IMR-90 (cell line): Measurements from ENCODE around the gene FAM110A. TPM values are rescaled to one million over a fixed set of nuclear protein-coding genes. Genes with fewer than 3 reads are reported as not detected.

Experiments used
- ATAC-seq: fragments of 200-7000 bp; cut with Tn5 transposase; 2 replicates; pipeline ENCODE4 v1.9.1; 2020; ENCODE audit warnings: low read depth, mild to moderate bottlenecking, moderate library complexity
- BruUV-seq: library from RNA; stranded (reverse); fragments of 400-500 nt; replicated peaks from 2 replicates; lab custom pipeline; 2021; lab: Mats Ljungman, UMichigan
- CTCF ChIA-PET: fragments of 300-600 bp; formaldehyde crosslinking; extraction: SDS; loops from one replicate; lab custom pipeline; 2021; ENCODE audit warnings: antibody characterized with exemption; lab: Yijun Ruan, JAX
- POLR2A ChIA-PET: fragments of 300-600 bp; sonication (Branson Sonifier 250); formaldehyde crosslinking; loops from one replicate; lab custom pipeline; 2022; ENCODE audit warnings: antibody characterized with exemption; ENCODE audit not compliant: unreplicated experiment; lab: Charles Lee
- DNase-seq: peaks from one replicate; pipeline ENCODE4 v3.0.0; 2013
- H2AFZ ChIP-seq: replicated peaks from 2 replicates; pipeline ENCODE3; 2013; ENCODE audit warnings: low read length, mild to moderate bottlenecking; ENCODE audit not compliant: poor library complexity
- H2AK5ac ChIP-seq: 2 replicates; pipeline ENCODE4 v1.6.1; 2013; ENCODE audit warnings: low read depth, low read length, inconsistent platforms
- H2AK9ac ChIP-seq: replicated peaks from 2 replicates; pipeline ENCODE3; 2013; ENCODE audit warnings: mild to moderate bottlenecking, low read depth, low read length, moderate library complexity; ENCODE audit not compliant: poor library complexity
- H2BK120ac ChIP-seq: 2 replicates; pipeline ENCODE4 v1.6.1; 2013; ENCODE audit warnings: low read depth, low read length, inconsistent platforms
- H2BK15ac ChIP-seq: 3 replicates; pipeline ENCODE4 v1.6.1; 2013; ENCODE audit warnings: low read depth, low read length, inconsistent platforms
- H2BK20ac ChIP-seq: 2 replicates; pipeline ENCODE4 v1.6.1; 2013; ENCODE audit warnings: low read depth, mild to moderate bottlenecking, inconsistent platforms, low read length, moderate library complexity
- H2BK5ac ChIP-seq: 2 replicates; pipeline ENCODE4 v1.6.1; 2013; ENCODE audit warnings: mild to moderate bottlenecking, low read depth, low read length, inconsistent platforms; ENCODE audit not compliant: poor library complexity, severe bottlenecking
- H3K14ac ChIP-seq: replicated peaks from 2 replicates; pipeline ENCODE4 v1.6.1; 2013; ENCODE audit warnings: low read depth, low read length, inconsistent platforms
- H3K18ac ChIP-seq: 2 replicates; pipeline ENCODE4 v1.6.1; 2013; ENCODE audit warnings: low read depth, low read length, control low read depth
- H3K23ac ChIP-seq: 2 replicates; pipeline ENCODE4 v1.6.1; 2013; ENCODE audit warnings: low read depth, low read length, inconsistent platforms
- H3K27ac ChIP-seq: 2 replicates; pipeline ENCODE4 v1.5.1; 2013; ENCODE audit warnings: mild to moderate bottlenecking, control low read depth, low read length; ENCODE audit not compliant: insufficient read depth
- H3K27me3 ChIP-seq: 2 replicates; pipeline ENCODE4 v1.6.1; 2013; ENCODE audit warnings: low read length; ENCODE audit not compliant: control insufficient read depth, insufficient read depth
- H3K36me3 ChIP-seq: 2 replicates; pipeline ENCODE4 v1.6.1; 2013; ENCODE audit warnings: low read length, mixed read lengths; ENCODE audit not compliant: control insufficient read depth, insufficient read depth
- H3K4ac ChIP-seq: 2 replicates; pipeline ENCODE4 v1.6.1; 2013; ENCODE audit warnings: low read depth, low read length, inconsistent platforms
- H3K4me1 ChIP-seq: 2 replicates; pipeline ENCODE4 v1.6.1; 2013; ENCODE audit warnings: low read length, mixed read lengths; ENCODE audit not compliant: control insufficient read depth, insufficient read depth
- H3K4me2 ChIP-seq: 2 replicates; pipeline ENCODE4 v1.6.1; 2013; ENCODE audit warnings: low read depth, mild to moderate bottlenecking, control low read depth, low read length, moderate library complexity
- H3K4me3 ChIP-seq: 2 replicates; pipeline ENCODE4 v1.5.1; 2013; ENCODE audit warnings: low read depth, mild to moderate bottlenecking, control low read depth, low read length, moderate library complexity; ENCODE audit not compliant: insufficient read depth
- H3K56ac ChIP-seq: 2 replicates; pipeline ENCODE4 v1.6.1; 2013; ENCODE audit warnings: low read length, inconsistent platforms; ENCODE audit not compliant: insufficient read depth; ENCODE audit errors: extremely low read depth
- H3K79me1 ChIP-seq, 2 experiments: 2 replicates each; pipeline ENCODE4 v1.6.1; 2013; ENCODE audit warnings: low read length in 2 of 2, inconsistent platforms in 1 of 2, low read depth in 1 of 2
- H3K9ac ChIP-seq: 2 replicates; pipeline ENCODE4 v1.6.1; 2013; ENCODE audit warnings: low read depth, low read length, control low read depth
- H3K9me1 ChIP-seq: 2 replicates; pipeline ENCODE4 v1.6.1; 2013; ENCODE audit warnings: low read length, inconsistent platforms; ENCODE audit not compliant: insufficient read depth
- H3K9me3 ChIP-seq: 2 replicates; pipeline ENCODE4 v1.6.1; 2013; ENCODE audit warnings: low read length; ENCODE audit not compliant: control insufficient read depth, insufficient read depth
- H4K20me1 ChIP-seq: 2 replicates; pipeline ENCODE4 v1.6.1; 2013; ENCODE audit warnings: low read length, inconsistent platforms; ENCODE audit not compliant: insufficient read depth
- H4K5ac ChIP-seq: 2 replicates; pipeline ENCODE4 v1.6.1; 2013; ENCODE audit warnings: mild to moderate bottlenecking, low read depth, low read length, control low read depth
- H4K8ac ChIP-seq, 2 experiments: 2 replicates each; pipeline ENCODE4 v1.6.1; 2013; ENCODE audit warnings: low read depth in 2 of 2, low read length in 2 of 2, control low read depth in 1 of 2, inconsistent platforms in 1 of 2
- H4K91ac ChIP-seq: 2 replicates; pipeline ENCODE4 v1.6.1; 2013; ENCODE audit warnings: low read depth, low read length, inconsistent platforms; ENCODE audit not compliant: insufficient read depth
- BHLHE40 ChIP-seq: fragments of 150-350 bp; IDR thresholded peaks from 2 replicates; pipeline ENCODE4 v1.6.1; 2016; ENCODE audit warnings: mild to moderate bottlenecking, low read depth, low read length
- CEBPB ChIP-seq: IDR thresholded peaks from 2 replicates; pipeline ENCODE4 v1.6.1; 2012; ENCODE audit warnings: low read depth, low read length, improper control_type of control experiment
- CHD1 ChIP-seq: IDR thresholded peaks from 2 replicates; pipeline ENCODE4 v1.6.1; 2012; ENCODE audit warnings: low read depth, low read length, improper control_type of control experiment
- ELK1 ChIP-seq: fragments of 150-350 bp; IDR thresholded peaks from 2 replicates; pipeline ENCODE4 v1.6.1; 2016; ENCODE audit warnings: low read depth, mild to moderate bottlenecking, low read length, moderate library complexity, borderline replicate concordance
- MAFK ChIP-seq: IDR thresholded peaks from 2 replicates; pipeline ENCODE4 v1.6.1; 2012; ENCODE audit warnings: low read depth, low read length, improper control_type of control experiment
- MAZ ChIP-seq: IDR thresholded peaks from 2 replicates; pipeline ENCODE4 v1.6.1; 2012; ENCODE audit warnings: low read depth, mild to moderate bottlenecking, low read length, improper control_type of control experiment, moderate library complexity, borderline replicate concordance
- MXI1 ChIP-seq: IDR thresholded peaks from 2 replicates; pipeline ENCODE4 v1.6.1; 2012; ENCODE audit warnings: low read depth, mild to moderate bottlenecking, low read length, moderate library complexity, borderline replicate concordance
- NFE2L2 ChIP-seq: fragments of 150-350 bp; IDR thresholded peaks from 2 replicates; pipeline ENCODE4 v1.6.1; 2016; ENCODE audit warnings: low read depth, mild to moderate bottlenecking, low read length
- POLR2A ChIP-seq: IDR thresholded peaks from 2 replicates; pipeline ENCODE4 v1.6.1; 2012; ENCODE audit warnings: mild to moderate bottlenecking, low read depth, low read length
- RAD21 ChIP-seq: IDR thresholded peaks from 2 replicates; pipeline ENCODE4 v1.6.1; 2012; ENCODE audit warnings: low read length, improper control_type of control experiment
- RCOR1 ChIP-seq: IDR thresholded peaks from 2 replicates; pipeline ENCODE4 v1.6.1; 2012; ENCODE audit warnings: mild to moderate bottlenecking, low read length, improper control_type of control experiment; ENCODE audit not compliant: insufficient replicate concordance
- RFX5 ChIP-seq: IDR thresholded peaks from 2 replicates; pipeline ENCODE4 v1.8.0; 2012; ENCODE audit warnings: low read depth, mild to moderate bottlenecking, low read length, moderate library complexity
- SMC3 ChIP-seq: fragments of 150-350 bp; IDR thresholded peaks from 2 replicates; pipeline ENCODE4 v1.6.1; 2016; ENCODE audit warnings: low read depth, mild to moderate bottlenecking, antibody characterized with exemption, low read length, moderate library complexity
- USF2 ChIP-seq: fragments of 150-350 bp; IDR thresholded peaks from 2 replicates; pipeline ENCODE4 v1.6.1; 2017; ENCODE audit warnings: mild to moderate bottlenecking, antibody characterized with exemption, low read length, low read depth
- WGBS, 2 experiments: methylation state at CpG; one replicate each; pipeline versions ENCODE4 v1.1.5 to v1.1.7; 2013; ENCODE audit warnings: missing lambda C conversion rate in 2 of 2; ENCODE audit not compliant: insufficient read length in 1 of 2; ENCODE audit errors: extremely low coverage in 2 of 2; 5-methylcytosine and 5-hydroxymethylcytosine counted together
- dilution Hi-C: fragments of 300-500 bp; cut with HindIII; formaldehyde crosslinking; loops from one replicate; pipeline ENCODE4 v1.14.3; 2018; ENCODE audit warnings: low sequenced_read_pairs; ENCODE audit not compliant: unreplicated experiment
- in situ Hi-C: fragments of 300-500 bp; cut with MboI; formaldehyde crosslinking; loops from 3 replicates; pipeline ENCODE4 v1.14.3; 2019; ENCODE audit warnings: low sequenced_read_pairs, inconsistent platforms, mixed read lengths
- intact Hi-C: fragments of 100-400 bp; cut with micrococcal nuclease; formaldehyde crosslinking; loops from 2 replicates; pipeline ENCODE4 v1.10.0; 2022
- polyA plus RNA-seq, 3 experiments: library from polyadenylated mRNA; depleted of rRNA; stranded (reverse); fragments of >200 nt; gene quantifications; 2 replicates each; pipeline ENCODE4 v1.2.3, GENCODE V29; 2012; ENCODE audit warnings: low replicate concordance in 1 of 3
- total RNA-seq: library from RNA; depleted of rRNA; stranded (reverse); fragments of >200 nt; gene quantifications from 2 replicates; pipeline ENCODE4 v1.2.3, GENCODE V29; 2012

Gene FAM110A
- total and polyA plus RNA-seq, 2 of the 4 experiments (the other 2 are of a cell fraction): 0.36 to 3.6 TPM

GRCh38 chr20:831956-832355 lies 1.6 kb upstream of the FAM110A start:
- Histone ChIP-seq H3K18ac (no peak overlapping the region), H4K91ac (no peak overlapping the region), H3K4ac (no peak overlapping the region), H3K27me3 (no peaks in the 10 kb centered on the region), H2BK120ac (no peak overlapping the region), H3K56ac (no peak overlapping the region), H2BK5ac (no peak overlapping the region), H4K8ac (no peak overlapping the region), H3K27ac (no peak overlapping the region), H3K4me3 (no peak overlapping the region), H3K4me2 (no peak overlapping the region), H3K36me3 (no peaks in the 10 kb centered on the region), H3K9me3 (no peaks in the 10 kb centered on the region), H3K4me1 (peaks cover 10% of the 10 kb centered on the region; the same call in 1 of the 2 replicates), H4K20me1 (no peaks in the 10 kb centered on the region), H2AK9ac (no peak overlapping the region), H2BK20ac (no peak overlapping the region), H2AK5ac (peak overlapping the region; percentile 24; the same call in 1 of the 2 replicates), H3K79me1 (peaks cover 9 to 23% of the 10 kb centered on the region in 2 experiments), H3K9ac (no peak overlapping the region), H2AFZ (no peak overlapping the region), H3K14ac (no peak overlapping the region), H3K9me1 (peaks cover 7% of the 10 kb centered on the region; the same call in 1 of the 2 replicates), H4K5ac (no peak overlapping the region), H3K23ac (no peak overlapping the region), H2BK15ac (no peak overlapping the region)
- ChIA-PET POLR2A (no interaction called here), CTCF (interaction anchor here (0.6 to 1.3 kb wide), 2 partner anchors 12 to 13 kb away, joined by 4 to 7 read pairs; no protein-coding TSS in a partner anchor)
- no CpG with 5 or more reads among the region's 3 CpGs for WGBS, 2 experiments
- dilution Hi-C loops: no loop called here
- intact Hi-C loops: loop anchor here (5.0 kb wide), 1 partner anchor 125 kb away; no protein-coding TSS in a partner anchor
- no peak for DNase-seq
- TF ChIP-seq USF2 (no peak), MAFK (no peak), MXI1 (no peak), SMC3 (no peak), ELK1 (no peak), CEBPB (no peak), BHLHE40 (no peak), POLR2A (no peak), RCOR1 (no peak), CHD1 (no peak), RAD21 (no peak), RFX5 (no peak), NFE2L2 (no peak), MAZ (no peak)
- no peak for ATAC-seq
- in situ Hi-C loops: no loop called here
- no TSS peak for BruUV-seq
